ENCODE data around the gene TMEM119.

The TMEM119 gene

GRCh38 chr12:108616359-108616758 lies 18.5 kb upstream of the TMEM119 start:
- DNase-seq (ENCODE audit: low spot score) = no peak

- DNase-seq (ENCODE audit: low spot score) = no peak
Observed at GRCh38 chr12:108615918-108616317, 18.0 kb upstream of the TMEM119 start.

GRCh38 chr12:108614639-108615038 lies 16.8 kb upstream of the TMEM119 start:
- no peak for DNase-seq (ENCODE audit: low spot score)

- DNase-seq (ENCODE audit: low spot score) = no peak
Observed at GRCh38 chr12:108614041-108614440, 16.2 kb upstream of the TMEM119 start.

GRCh38 chr12:108613548-108613947 lies 15.7 kb upstream of the TMEM119 start:
- no peak for DNase-seq (ENCODE audit: low spot score)

- DNase-seq (ENCODE audit: low spot score) = no peak
Observed at GRCh38 chr12:108612788-108613282, 15.0 kb upstream of the TMEM119 start.

GRCh38 chr12:108611884-108612415 lies 14.1 kb upstream of the TMEM119 start:
- DNase-seq (ENCODE audit: low spot score) = peak; percentile 67

GRCh38 chr12:108610856-108611605 lies 13.1 kb upstream of the TMEM119 start:
- DNase-seq (ENCODE audit: low spot score) = no peak

- DNase-seq (ENCODE audit: low spot score) = no peak
Observed at GRCh38 chr12:108610336-108610815, 12.5 kb upstream of the TMEM119 start.

GRCh38 chr12:108609537-108610335 lies 11.9 kb upstream of the TMEM119 start:
- peak; percentile 86 for DNase-seq (ENCODE audit: low spot score)

- DNase-seq (ENCODE audit: low spot score) = no peak
Observed at GRCh38 chr12:108608616-108609015, 10.7 kb upstream of the TMEM119 start.

GRCh38 chr12:108607981-108608600 lies 10.2 kb upstream of the TMEM119 start:
- DNase-seq (ENCODE audit: low spot score) = no peak

- no peak for DNase-seq (ENCODE audit: low spot score)
Observed at GRCh38 chr12:108606492-108606891, 8.6 kb upstream of the TMEM119 start.

GRCh38 chr12:108605690-108606406 lies 8.0 kb upstream of the TMEM119 start:
- DNase-seq (ENCODE audit: low spot score) = no peak

GRCh38 chr12:108605000-108605689 lies 7.3 kb upstream of the TMEM119 start:
- no peak for DNase-seq (ENCODE audit: low spot score)

GRCh38 chr12:108604208-108604941 lies 6.5 kb upstream of the TMEM119 start:
- no peak for DNase-seq (ENCODE audit: low spot score)

- DNase-seq (ENCODE audit: low spot score) = no peak
Observed at GRCh38 chr12:108603743-108604142, 5.9 kb upstream of the TMEM119 start.

GRCh38 chr12:108602976-108603704 lies 5.3 kb upstream of the TMEM119 start:
- no peak for DNase-seq (ENCODE audit: low spot score)

- DNase-seq (ENCODE audit: low spot score) = no peak
Observed at GRCh38 chr12:108602209-108602705, 4.4 kb upstream of the TMEM119 start.

GRCh38 chr12:108600702-108601007 lies 2.8 kb upstream of the TMEM119 start:
- no peak for DNase-seq (ENCODE audit: low spot score)
